Stimulated activated CD4-positive, alpha-beta T cell treated with anti-CD3 and anti-CD28 coated beads, Interleukin-1b, Interleukin-23, amount 100 ng/mL, for 1 hour (primary cell): Measurements from ENCODE around the gene GLT1D1.

ENCODE experiments used
- DNase-seq, 2 donors: peaks; one replicate each; pipeline ENCODE4 v3.0.0-alpha.2; 2020; ENCODE audit warnings: low read depth in 2 of 2

GLT1D1 gene

DNA sequence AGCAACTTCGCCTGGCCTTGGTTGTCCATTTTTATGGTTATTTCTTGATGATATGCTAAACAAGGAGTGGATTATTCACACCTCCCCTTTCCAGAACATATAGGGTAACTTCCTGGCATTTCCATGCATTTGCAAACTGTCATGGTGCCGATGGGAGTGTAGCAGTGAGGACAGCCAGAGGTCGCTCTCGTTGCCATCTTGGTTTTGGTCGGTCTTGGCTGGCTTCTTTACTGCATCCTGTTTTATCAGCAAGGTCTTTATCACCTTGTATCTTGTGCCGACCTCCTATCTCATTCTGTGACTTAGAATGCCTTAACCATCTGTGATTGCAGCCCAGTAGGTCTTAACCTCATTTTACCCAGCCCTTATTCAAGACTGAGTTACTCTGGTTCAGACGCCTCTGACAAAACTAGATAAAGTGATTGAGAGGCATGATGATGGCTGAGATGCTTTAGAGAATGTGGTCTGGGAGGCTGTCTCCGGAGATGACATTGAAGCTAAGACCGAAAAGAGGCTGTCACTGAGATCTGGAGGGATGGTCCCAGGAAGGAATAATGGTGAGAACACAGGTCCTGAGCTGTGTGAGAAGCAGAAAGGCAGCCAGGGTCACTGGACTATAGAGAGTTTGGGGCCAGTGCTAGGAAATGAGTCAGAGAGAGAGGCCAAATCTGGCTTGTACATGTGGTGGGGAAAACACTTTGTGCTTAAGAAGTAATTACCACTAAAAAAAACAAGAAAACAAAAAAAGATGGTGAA is 2.9 kb downstream of the GLT1D1 start:
- DNase-seq: no peak

DNA sequence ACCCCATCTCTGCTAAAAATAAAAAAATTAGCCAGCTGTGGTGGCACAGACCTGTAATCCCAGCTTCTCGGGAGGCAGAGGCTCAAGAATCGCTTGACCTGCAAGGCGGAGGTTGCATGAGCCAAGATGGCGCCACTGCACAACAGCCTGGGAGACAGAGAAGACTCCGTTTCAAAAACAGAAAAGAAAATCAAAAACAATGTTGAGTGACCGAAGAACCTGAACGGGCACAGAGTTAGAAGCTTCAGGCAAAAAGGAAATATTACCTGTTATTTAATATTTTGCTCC is 3.5 kb downstream of the GLT1D1 start:
- no peak for DNase-seq

DNA sequence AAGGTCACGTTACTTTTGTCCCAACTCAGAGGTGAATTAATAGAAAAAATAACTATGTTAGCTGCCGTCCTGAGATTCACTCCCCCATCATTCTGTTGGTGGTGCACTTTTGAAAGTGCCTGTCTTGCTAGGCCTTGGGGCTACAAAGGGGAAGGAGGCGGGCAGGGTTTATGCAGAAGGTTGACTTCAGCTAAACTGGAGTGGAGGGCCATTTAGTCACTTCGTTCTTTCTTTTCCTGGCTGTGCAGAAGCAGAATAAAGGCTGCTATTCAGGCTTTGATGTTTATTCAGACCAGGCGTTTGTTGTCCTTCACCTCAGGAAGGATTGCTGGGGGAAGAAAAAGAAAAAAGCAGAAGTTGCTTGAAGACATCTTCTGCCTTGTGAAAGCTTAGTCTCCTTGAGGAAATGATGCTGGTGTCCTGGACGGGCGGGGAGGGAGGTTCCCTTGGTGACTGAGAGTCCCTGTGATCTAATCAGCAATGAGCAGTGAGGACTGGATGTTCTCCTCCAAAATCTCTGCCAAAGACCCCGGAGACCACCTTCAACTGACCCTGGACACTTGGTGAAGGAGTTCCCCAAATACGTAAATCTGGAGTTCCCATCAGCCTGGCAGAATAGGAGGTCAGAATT is 4.0 kb downstream of the GLT1D1 start:
- no peak for DNase-seq

DNA sequence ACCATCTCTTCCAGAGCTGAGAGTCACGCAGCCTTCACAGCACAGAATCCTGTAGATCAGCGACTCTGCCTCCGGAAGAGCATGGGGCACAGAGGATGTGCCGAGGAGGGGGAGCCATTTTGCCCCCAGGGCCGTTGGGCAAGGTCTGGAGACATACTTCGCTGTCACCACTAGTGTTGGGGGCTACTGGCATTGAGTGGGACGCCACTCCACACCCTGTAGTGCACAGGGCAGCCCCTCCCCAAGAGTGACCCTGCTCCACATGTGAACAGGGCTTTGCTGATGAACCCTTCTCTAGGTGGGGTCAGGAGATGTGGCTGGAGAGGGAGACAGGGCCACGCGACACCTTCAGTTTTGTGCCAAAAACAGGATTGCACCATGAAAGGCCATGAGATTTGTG is 6.0 kb downstream of the GLT1D1 start:
- no peak for DNase-seq

DNA sequence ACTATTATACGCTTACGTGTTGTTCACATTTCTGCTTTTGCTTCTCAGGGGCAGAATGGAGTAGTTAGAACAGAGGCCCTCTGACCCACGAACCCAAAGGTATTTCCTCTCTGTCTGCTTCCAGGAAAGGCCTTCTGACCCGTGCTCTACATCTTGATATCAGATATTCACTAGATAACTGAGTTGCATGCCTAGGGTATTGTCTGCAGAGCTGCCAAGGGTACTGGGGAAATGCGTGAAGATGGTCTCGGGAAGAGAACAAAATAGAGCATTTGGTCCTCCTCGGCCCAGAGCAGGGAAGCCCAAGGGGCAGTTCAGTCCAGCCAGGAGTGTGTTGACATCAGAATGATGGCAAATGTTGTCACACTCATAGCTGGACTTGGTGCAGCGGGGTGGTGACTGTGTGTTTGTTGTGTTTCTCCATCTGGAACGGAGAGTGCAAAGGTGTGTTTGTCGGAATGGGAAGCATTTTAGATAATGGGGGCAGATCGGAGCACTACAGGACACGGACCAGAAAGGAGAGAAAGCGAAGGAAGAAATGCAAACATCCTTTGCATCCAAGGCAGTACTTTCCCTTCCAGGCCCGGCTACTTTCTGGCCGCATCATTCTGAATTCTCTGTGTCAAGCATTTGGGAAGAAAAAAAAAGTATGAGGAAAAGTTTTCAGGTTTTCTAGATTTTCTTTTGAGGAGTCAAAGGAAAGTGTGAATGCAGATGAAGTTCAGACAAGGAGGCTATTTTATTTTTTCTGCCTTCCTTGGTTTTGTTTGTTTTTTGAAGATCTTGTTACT is 8.1 kb downstream of the GLT1D1 start:
- no peak for DNase-seq

DNA sequence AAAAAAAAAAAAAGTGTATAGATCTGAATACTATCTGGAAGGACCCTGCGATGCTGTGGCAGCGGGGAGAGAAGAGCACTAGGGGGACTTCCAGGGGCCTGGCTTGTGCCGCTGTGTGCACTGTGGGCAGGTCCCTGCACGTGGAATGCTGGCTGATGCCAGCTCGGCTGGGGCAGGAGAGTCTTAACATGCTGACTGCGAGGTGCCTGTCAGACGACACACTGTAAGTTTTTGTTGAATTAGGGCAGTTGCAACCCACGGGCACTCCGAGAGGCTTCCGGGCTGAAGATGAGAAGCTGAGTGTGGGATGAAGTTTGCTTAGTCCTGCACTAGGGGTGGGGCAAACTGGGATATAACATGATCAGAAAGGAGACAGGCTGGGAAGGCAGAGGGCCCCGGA is 10.7 kb downstream of the GLT1D1 start:
- no peak for DNase-seq

DNA sequence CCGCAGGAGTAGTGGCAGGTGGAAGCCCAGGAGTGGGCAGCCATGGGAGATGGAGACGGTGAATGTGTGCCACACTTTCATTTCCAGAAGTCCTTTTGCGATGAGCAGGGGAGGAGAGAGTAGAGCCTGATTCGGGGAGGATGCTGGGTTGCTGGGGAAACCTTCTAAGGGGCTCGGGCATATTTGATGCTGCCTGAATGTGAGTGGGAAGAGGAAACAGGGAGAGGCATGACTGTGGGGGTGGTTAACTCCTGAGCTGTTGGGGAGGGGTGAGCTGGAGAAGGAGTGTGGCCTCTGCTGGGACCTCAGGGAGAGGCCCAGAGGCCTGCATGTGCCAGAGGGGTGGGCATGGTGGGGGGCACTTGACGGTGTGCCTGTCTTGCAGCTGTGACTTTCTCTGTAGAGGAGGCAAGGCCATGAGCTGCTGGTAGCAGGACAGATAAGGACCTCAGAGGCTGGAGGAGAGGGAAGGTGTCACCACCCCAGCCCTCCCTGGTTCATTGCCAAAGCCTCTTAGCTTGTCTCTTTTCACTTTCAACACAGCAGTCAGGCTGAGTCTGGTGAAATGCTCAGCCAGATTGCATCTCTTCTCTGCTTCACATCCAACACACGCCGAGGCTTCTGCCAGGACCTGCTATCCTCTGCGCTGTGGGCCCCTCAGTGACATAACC is 11.4 kb downstream of the GLT1D1 start:
- DNase-seq: no peak

DNA sequence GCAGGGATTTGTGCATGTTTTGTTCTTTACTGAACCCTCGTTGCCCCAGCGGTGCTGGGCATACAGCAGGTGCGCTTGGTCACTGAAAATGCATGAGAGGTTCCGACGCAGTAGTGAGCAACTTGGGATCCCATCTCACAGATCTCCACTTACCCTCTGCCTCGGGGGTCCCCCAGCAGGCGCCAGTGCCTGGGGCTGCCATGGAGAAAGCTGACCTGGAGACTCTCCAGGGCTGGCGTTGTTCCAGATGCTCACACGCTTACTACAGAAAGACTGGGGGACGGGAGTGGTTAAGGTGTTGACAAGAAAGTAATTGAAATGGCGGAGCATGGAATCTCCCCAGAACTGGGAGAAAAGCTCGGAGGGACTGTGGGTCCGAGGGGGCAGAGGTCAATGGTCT is 14.2 kb downstream of the GLT1D1 start:
- no peak for DNase-seq

DNA sequence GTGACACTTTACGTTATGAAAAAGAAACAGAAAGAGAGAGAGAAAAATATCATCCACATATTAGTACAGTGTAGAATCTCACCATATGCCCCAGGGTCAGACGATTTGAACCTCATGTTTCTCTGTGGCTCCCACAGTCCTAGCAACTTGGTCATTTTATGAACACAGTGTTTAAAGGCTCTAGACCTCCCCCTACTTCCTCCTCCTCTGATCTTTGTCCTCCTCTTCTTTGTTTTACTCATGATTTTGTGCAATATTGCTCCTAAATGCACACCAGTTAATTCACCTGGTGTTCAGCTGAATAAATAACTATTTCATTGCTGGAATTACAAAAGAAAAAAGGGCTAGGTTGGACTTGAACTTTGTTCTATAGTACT is 18.2 kb downstream of the GLT1D1 start:
- DNase-seq: no peak

DNA sequence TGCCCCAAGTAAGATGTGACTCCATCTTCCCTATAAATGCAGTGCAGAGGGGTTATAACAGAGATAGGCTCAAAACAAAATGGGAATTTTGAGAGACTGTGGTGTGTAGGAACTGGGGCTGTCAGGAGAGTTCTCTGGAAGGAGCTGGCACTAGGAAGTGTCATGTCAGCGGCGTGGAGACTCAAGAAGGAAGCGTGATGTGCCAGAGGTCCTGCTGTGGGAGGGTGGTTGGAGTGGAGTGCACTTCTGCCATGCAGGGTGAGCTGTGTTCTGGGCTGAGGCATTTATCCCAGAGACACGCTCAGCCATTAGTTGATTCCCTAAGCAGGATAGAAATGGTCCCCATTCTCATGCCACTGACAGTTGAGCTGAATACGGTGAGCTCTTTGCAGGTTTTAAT is 19.0 kb downstream of the GLT1D1 start:
- DNase-seq: no peak

DNA sequence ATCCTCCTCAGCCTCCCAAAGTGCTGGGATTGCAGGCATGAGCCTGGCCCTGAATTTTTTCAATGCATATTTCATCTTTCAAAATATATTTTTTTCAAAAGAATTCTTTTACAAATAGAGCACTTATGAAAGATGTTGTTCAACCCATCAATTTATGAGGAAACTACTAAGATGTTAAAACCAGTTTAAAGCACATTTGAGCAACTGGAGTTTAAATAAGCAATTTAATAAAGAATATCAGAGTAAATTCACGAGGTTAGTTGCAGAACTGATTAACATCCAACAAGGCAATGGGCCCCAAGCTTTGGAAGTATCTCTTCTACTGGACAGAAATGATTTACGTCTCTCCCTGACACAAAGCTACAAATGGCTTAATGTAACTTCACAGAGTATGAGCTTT is 23.3 kb downstream of the GLT1D1 start:
- DNase-seq: no peak

DNA sequence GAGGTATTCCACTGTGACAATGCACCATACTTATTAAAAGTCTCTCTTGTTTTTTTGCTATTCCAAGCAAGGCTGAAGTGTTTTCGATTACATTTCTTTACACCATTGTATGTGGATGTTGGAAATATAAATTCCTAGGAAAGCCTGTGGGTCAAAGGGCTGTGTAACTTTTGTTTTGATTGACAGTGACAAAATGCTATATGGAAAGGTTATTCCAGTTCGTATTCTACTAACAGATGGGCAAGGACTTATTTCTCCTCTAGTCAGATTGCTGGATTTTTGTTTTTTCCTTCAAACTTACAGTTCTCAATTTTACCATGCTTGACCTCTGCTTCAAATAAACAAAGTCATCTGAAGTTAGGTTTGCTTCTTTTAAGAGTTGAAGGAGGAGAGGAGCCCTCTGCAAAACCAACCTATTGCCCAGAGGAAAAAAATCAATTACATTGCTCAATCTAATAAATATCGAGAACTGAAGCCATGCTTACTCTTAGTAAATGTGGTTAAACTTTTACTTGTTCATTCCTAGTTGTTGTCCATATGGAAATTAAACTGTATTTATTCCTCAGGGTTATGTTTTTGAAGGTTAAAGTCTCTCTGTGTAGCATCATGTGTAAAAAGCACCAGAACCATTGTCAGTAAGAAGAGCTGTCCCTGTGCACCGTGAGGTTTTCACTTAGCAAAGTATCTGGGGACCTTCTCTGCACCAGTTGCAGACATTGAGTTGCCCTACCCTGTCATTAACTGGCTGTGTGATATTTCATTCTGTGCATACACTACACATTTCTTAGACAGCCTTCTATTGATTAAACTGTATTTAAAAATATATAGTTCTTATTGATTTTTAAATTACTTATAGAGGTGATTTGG is 26.9 kb downstream of the GLT1D1 start:
- no peak for DNase-seq

DNA sequence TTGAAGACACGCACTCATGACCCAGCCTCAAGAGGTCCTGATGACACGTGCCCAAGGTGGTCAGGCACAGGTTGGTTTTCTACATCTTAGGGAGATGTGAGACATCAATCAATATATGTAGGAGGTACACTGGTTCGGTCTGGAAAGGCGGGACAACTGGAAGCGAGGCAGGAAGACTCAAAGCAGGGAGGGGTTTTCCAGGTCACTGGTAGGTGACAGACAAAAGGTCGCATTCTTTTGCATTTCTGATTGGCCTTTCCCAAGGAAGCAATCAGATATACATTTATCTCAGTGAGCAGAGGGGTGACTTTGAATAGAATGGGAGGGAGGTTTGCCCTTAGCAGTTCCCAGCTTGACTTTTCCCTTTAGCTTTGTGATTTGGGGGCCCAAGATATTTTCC is 38.6 kb downstream of the GLT1D1 start:
- no peak for DNase-seq

DNA sequence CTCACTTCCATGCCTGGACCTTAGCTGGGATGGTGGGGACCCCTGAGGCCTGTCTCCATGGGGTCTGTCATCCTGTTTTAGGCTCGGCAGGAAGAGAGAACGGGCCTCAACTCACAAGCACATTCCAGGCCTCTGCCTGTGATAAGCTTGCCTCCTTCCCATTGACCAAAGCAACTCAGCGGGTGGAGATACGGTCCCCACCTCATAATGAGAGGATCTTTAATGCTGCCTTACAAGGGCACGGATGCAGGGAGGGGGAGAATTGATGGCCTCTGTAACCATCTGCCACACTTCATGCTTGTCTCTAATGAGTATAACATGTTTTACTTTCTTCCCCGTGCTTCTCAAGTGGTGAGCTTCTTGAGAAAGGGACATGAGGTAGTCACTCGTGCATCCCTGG is 50.0 kb downstream of the GLT1D1 start:
- no peak for DNase-seq

DNA sequence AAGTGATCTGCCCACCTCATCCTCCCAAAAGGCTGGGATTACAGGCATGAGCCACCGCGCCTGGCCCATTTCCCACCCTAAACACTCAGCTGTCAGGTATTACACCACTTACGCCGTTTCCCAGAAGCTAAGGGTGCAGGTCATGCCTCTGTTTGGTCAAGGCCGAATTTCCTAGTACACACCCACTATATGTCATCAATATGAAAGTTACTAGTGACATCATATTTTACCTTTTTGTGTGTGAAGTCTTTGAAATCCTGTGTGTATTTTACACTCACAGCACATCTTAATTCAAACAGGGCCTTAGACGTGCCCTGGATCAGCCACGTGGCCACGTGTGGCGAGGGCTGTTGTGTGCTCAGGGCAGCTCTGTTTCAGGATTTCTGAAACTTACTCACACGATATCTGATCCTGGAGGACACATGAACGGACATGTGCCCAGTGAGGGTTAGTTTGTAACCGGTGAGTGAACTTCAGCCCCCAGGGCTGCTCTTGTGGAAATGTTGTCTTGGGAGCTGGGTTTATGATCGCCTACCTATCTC is 51.8 kb downstream of the GLT1D1 start:
- no peak for DNase-seq

DNA sequence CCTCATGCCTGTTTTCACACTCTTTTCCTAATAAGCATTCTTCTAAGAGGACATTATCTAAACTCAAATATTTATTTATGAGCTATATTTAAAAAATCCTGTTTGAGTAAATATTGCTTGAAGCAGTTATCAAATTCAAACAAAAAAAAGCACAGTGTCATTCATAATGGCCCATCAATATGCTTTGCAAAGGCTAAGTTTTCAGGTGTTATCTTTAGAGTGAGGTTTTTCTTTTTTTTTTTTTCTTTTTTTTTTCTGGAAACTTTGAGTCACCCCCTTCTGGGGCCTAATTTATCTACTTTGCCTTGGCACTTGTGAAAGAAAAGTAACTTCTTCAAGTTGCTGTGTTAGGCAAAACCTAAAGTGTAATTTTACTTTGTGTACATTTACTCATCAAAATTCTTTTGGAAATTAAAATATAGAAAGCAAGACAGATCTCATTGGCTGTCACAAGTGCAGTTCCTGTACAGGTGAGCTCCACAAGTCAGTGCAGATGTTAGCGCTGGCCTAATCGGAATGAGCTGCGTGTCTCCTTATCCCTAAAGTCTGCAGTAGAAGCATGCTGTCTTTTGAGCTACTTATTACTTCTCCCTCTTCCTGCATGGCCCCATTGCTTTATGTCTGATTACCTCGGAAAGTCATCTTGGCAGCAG is 53.3 kb downstream of the GLT1D1 start:
- DNase-seq: no peak

DNA sequence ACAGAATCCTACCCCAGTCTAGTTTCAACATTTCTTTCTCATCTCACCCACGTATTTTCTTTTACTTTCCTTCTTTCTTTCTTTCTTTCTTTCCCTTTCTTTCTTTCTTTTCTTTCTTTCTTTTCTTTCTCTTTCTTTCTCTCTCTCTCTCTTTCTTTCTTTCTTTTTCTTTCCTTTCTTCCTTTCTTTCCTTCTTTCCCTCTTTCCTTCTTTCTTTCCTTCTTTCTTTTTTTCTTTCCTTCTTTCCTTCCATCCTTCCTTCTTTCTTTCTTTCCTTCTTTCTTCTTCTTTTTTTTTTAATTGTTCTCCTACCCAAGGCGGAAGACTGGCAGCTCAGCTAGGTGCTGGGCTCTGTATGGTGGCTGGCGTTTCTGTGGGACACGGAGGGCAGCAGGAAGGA is 55.0 kb downstream of the GLT1D1 start:
- no peak for DNase-seq

DNA sequence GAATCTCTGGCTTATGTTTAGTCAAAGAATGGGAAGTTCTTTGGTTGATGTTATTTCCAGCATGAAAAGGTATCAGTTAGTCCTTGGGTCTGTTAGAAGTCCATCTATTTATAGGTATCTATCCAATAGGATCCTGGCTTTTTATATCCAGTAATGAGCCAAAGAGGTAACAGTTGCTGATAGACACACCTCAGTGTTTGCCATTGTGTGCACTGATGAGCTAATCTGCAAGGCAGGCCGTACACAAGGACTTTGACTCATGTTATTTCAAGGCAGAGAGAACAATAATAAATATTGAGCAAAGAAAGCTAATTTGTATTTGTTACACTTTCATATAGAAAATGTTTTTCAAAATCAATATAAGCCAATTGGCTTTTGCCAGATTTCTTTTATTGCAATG is 56.4 kb downstream of the GLT1D1 start:
- DNase-seq: no peak

DNA sequence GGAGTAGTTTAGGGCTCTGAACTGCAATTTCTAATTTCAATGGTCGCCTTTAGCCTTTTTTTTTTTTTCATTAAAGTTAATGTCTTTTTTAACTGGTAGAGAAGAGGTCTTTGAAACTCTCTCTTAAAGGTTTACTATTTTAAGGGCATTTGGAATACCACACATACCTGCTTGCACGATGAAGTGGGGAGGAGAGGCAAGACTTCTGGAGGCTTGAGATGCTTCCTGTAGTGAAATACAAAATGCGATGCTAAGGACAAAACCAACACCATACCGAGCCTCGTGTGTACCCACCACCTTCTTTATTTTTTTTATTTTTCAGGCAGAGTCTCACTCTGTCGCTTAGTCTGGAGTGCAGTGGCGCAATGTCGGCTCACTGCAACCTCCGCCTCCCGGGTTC is 57.4 kb downstream of the GLT1D1 start:
- DNase-seq: no peak

DNA sequence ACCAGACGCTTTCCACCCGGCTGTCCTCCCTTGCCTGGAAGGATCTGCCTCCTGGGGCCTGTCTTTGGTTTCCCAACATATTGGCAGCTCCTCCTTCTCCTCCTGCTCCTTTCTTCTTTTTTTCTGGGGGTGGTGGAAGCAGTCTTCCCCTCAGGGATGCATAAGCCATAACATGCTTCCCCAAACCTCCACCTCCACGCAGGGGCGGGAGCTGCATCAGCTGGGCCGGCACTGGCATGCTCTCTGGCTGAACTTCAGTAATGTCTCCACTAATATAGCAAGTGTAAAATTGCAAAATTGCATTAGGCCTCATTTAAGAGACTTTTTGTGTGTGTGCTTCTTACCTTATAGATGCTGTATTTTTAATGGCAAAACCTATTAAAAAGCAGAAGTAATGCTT is 58.6 kb downstream of the GLT1D1 start:
- DNase-seq: no peak
